ENCODE measurements around the gene CTLA4. TPM values are rescaled to one million over a fixed set of nuclear protein-coding genes. Genes with fewer than 3 reads are reported as not detected.

CTLA4 gene
- total and polyA plus RNA-seq, 7 donors = 0.10 TPM; not detected in 6

DNA sequence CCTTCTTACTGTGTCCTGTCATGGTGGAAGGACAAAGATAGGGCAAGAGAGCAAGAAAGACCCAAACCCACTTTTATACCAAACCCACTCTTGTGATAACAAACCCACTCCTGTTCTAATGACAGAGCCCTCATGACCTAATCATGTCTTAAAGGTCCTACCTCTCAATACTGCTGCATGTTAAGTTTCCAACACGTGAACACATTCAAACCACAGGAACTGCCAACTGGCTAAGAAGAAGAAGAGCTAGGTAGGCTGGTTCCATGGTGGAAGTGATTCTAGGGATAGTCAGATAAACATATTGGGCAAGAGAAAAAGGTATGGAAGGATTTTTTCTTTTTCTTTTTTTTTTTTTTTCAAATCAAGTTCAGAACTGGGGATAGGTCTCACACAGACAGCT, 22.0 kb downstream of the CTLA4 start:
- 95 to 100% (median 97%) methylated on average over 1 of the region's 1 CpG for WGBS, 3 donors
- Histone ChIP-seq H3K27me3 (ENCODE audit: insufficient read depth in 3 of 3, low read length in 2 of 3) (no peaks in the 10 kb centered on the region), H3K9me3 (no peaks in the 10 kb centered on the region), H3K4me1 (no peaks in the 10 kb centered on the region), H3K4me3 (no peak overlapping the region), H3K27ac (no peak overlapping the region), H3K36me3 (ENCODE audit: insufficient read depth in 1 of 2, low read depth in 1 of 2) (no peaks in the 10 kb centered on the region)
- intact Hi-C loops (cut with DNase I) = no loop called here
- TF ChIP-seq, protein P1, sequence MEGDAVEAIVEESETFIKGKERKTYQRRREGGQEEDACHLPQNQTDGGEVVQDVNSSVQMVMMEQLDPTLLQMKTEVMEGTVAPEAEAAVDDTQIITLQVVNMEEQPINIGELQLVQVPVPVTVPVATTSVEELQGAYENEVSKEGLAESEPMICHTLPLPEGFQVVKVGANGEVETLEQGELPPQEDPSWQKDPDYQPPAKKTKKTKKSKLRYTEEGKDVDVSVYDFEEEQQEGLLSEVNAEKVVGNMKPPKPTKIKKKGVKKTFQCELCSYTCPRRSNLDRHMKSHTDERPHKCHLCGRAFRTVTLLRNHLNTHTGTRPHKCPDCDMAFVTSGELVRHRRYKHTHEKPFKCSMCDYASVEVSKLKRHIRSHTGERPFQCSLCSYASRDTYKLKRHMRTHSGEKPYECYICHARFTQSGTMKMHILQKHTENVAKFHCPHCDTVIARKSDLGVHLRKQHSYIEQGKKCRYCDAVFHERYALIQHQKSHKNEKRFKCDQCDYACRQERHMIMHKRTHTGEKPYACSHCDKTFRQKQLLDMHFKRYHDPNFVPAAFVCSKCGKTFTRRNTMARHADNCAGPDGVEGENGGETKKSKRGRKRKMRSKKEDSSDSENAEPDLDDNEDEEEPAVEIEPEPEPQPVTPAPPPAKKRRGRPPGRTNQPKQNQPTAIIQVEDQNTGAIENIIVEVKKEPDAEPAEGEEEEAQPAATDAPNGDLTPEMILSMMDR (IDR thresholded peaks at IDR 0.05) = no peak
- ATAC-seq = no peak
- no peak for DNase-seq

GRCh38 chr2:203889944-203890343, 22.4 kb downstream of the CTLA4 start:
- TF ChIP-seq, protein P1 (IDR thresholded peaks at IDR 0.05) = no peak
- no peak overlapping the region for H3K4me3 ChIP-seq
- H3K4me1 ChIP-seq = no peaks in the 10 kb centered on the region
- H3K9me3 ChIP-seq = no peaks in the 10 kb centered on the region
- 97 to 100% (median 98%) methylated on average over 1 of the region's 1 CpG for WGBS, 3 donors
- H3K27ac ChIP-seq = no peak overlapping the region
- H3K36me3 ChIP-seq (ENCODE audit: insufficient read depth in 1 of 2, low read depth in 1 of 2) = no peaks in the 10 kb centered on the region
- no peaks in the 10 kb centered on the region for H3K27me3 ChIP-seq (ENCODE audit: insufficient read depth in 3 of 3, low read length in 2 of 3)
- intact Hi-C loops (cut with DNase I) = no loop called here
- ATAC-seq = no peak
- no peak for DNase-seq

DNA sequence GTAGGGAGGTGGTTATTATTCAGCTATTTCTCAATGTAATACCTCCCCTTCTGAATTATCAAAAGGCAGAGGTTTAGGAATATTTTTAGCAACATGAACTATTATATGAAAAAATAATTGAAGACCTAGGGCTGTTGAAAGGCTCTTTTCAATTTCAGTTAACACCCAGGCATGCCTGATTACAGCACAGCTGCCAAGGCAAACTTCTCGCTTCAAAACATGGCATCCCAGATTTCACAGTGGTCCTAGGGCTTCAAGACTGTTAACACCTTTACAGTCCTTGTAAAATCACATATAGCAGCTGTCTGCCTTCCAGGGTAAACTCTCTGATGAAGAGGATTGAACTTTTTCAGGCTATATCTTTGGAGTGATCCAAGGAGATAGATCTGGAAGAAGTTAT, 23.2 kb downstream of the CTLA4 start:
- H3K4me3 ChIP-seq = no peak overlapping the region
- H3K4me1 ChIP-seq = no peaks in the 10 kb centered on the region
- intact Hi-C loops (cut with DNase I) = no loop called here
- H3K27ac ChIP-seq = no peak overlapping the region
- no peak for ATAC-seq
- WGBS, 3 donors = 66 to 91% (median 75%) methylated on average over 1 of the region's 1 CpG
- no peaks in the 10 kb centered on the region for H3K27me3 ChIP-seq (ENCODE audit: insufficient read depth in 3 of 3, low read length in 2 of 3)
- no peak for DNase-seq
- no peaks in the 10 kb centered on the region for H3K9me3 ChIP-seq
- H3K36me3 ChIP-seq (ENCODE audit: insufficient read depth in 1 of 2, low read depth in 1 of 2) = no peaks in the 10 kb centered on the region
- TF ChIP-seq, protein P1 (IDR thresholded peaks at IDR 0.05) = no peak

DNA sequence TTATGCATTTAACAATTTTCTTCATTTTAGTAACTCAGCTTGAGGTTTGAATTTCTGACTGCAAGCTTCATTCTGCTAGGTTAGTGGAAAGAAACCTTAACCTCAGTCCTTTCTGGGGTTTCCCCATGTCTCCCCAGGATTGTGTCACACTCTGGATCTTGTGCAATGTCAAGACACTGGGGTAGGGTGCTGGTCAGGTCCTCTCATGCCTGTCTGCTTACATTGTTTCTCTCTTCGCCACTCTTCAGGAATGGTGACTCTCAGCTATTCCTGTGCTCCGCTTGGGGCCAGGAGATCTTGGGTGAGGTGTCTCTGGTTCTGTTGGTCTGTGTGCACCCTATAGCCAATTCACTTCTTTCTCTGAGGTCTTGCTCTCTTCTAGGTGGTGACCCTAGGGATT, 23.9 kb downstream of the CTLA4 start:
- Histone ChIP-seq H3K27ac (no peak overlapping the region), H3K4me3 (no peak overlapping the region), H3K9me3 (no peaks in the 10 kb centered on the region), H3K4me1 (no peaks in the 10 kb centered on the region), H3K27me3 (ENCODE audit: insufficient read depth in 3 of 3, low read length in 2 of 3) (no peaks in the 10 kb centered on the region), H3K36me3 (ENCODE audit: insufficient read depth in 1 of 2, low read depth in 1 of 2) (no peaks in the 10 kb centered on the region)
- intact Hi-C loops (cut with DNase I) = no loop called here
- TF ChIP-seq, protein P1 (IDR thresholded peaks at IDR 0.05) = no peak
- ATAC-seq = no peak
- 95 to 100% (median 98%) methylated on average over 2 of the region's 2 CpGs for WGBS, 3 donors
- no peak for DNase-seq

DNA sequence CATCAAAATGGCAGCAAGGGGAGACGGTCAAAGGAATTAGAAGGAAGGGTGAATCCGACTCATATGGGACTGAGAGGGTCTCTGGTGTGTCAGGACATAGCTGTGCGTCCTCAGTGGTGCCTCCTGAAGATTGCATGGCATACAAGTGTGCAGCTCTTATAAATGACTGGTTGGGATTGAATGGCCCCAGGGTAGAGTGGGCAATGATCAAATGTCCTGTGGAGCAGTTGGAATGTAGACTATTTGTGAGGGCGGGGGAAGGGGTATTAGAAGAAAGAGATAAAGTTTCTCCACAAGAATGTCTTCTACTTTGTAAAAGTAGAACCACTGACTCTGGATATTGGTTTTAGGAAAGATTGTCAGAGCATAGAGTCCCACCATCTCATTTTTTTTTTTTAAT, 24.6 kb downstream of the CTLA4 start:
- 80 to 97% (median 95%) methylated on average over 4 of the region's 4 CpGs for WGBS, 3 donors
- ATAC-seq (no peak), DNase-seq (no peak)
- TF ChIP-seq, protein P1 (IDR thresholded peaks at IDR 0.05) = no peak
- Histone ChIP-seq H3K27me3 (ENCODE audit: insufficient read depth in 3 of 3, low read length in 2 of 3) (no peaks in the 10 kb centered on the region), H3K36me3 (ENCODE audit: insufficient read depth in 1 of 2, low read depth in 1 of 2) (no peaks in the 10 kb centered on the region), H3K9me3 (no peaks in the 10 kb centered on the region), H3K27ac (no peak overlapping the region), H3K4me1 (no peaks in the 10 kb centered on the region), H3K4me3 (no peak overlapping the region)
- intact Hi-C loops (cut with DNase I) = no loop called here
